ENCODE data around the gene THRA. TPM values are rescaled to one million over a fixed set of nuclear protein-coding genes. Genes with fewer than 3 reads are reported as not detected.

THRA gene
- total RNA-seq, 1 experiment from 2014 or later = 10.1 TPM

- Histone ChIP-seq H2BK20ac (ENCODE audit: low read depth, low read length, poor library complexity, severe bottlenecking) (no peak overlapping the region), H2AK5ac (ENCODE audit: insufficient read length, low read length) (no peak overlapping the region), H3T11ph (ENCODE audit: low read length) (no peak overlapping the region), H3K23ac (ENCODE audit: insufficient read length, low read depth, low read length) (no peak overlapping the region), H3K9me3 (ENCODE audit: control insufficient read depth, low read depth, low read length) (no peaks in the 10 kb centered on the region), H3K4me2 (ENCODE audit: insufficient read depth, insufficient read length, low read length) (no peak overlapping the region), H2BK5ac (ENCODE audit: insufficient read length, low read length) (no peak overlapping the region), H3K23me2 (ENCODE audit: insufficient read length, low read depth, low read length, poor library complexity, severe bottlenecking) (peaks cover 2% of the 10 kb centered on the region), H4K8ac (replicated peaks; ENCODE audit: insufficient read length, low read depth, low read length) (no peak overlapping the region), H2AFZ (ENCODE audit: low read length) (no peak overlapping the region), H3K18ac (ENCODE audit: insufficient read length, low read depth, low read length) (no peak overlapping the region), H2BK12ac (ENCODE audit: insufficient read length, low read depth, low read length) (no peak overlapping the region), H2BK120ac (ENCODE audit: low read depth, low read length, poor library complexity, severe bottlenecking) (no peak overlapping the region), H3K9ac (ENCODE audit: extremely low read depth, insufficient read length, low read length) (no peak overlapping the region), H4K5ac (ENCODE audit: insufficient read length, low read depth, low read length) (no peak overlapping the region), H4K91ac (ENCODE audit: insufficient read length, low read depth, low read length) (no peak overlapping the region), H3K79me2 (ENCODE audit: insufficient read depth, low read length) (no peaks in the 10 kb centered on the region), H4K20me1 (ENCODE audit: control insufficient read depth, insufficient read depth, insufficient read length) (no peaks in the 10 kb centered on the region), H2BK15ac (ENCODE audit: low read depth, low read length) (no peak overlapping the region), H3K4ac (ENCODE audit: low read depth, low read length) (no peak overlapping the region), H3K27ac (ENCODE audit: insufficient read length, low read depth, low read length) (no peak overlapping the region), H3K27me3 (ENCODE audit: insufficient read depth, low read length) (no peaks in the 10 kb centered on the region), H3K4me1 (ENCODE audit: insufficient read depth, low read length) (peaks cover 18% of the 10 kb centered on the region; the same call in 1 of the 2 replicates), H3K14ac (ENCODE audit: insufficient read depth, low read length) (no peak overlapping the region), H3K56ac (ENCODE audit: insufficient read length, low read depth, low read length) (no peak overlapping the region), H3K79me1 (ENCODE audit: insufficient read depth, low read depth, low read length, poor library complexity, severe bottlenecking) (no peaks in the 10 kb centered on the region)
- H3K4me1 Mint-ChIP-seq = peaks cover 45 to 64% of the 10 kb centered on the region in 2 experiments
- peaks cover 0 to 7% (median 4%) of the 10 kb centered on the region in 3 experiments; a peak in 3 of 7 replicates for H3K36me3 Mint-ChIP-seq (ENCODE audit: insufficient read depth in 1 of 3, low read depth in 3 of 3)
- no peak overlapping the region for H3K27ac Mint-ChIP-seq
- peaks cover 2% of the 10 kb centered on the region; the same call in 1 of the 2 replicates for H3K27me3 Mint-ChIP-seq (ENCODE audit: low read depth)
- DNase-seq = no peak
- TF ChIP-seq CTCF (conservative IDR thresholded peaks at IDR 0.05) = no peak
- H3K9me3 Mint-ChIP-seq = no peaks in the 10 kb centered on the region
- H3K4me3 Mint-ChIP-seq = no peak overlapping the region
- WGBS (ENCODE audit: extremely low coverage, insufficient read length, low lambda C conversion rate) = no CpG with 5 or more reads among the region's 8 CpGs
Observed at GRCh38 chr17:40074175-40074512, 11.4 kb downstream of the THRA start.
